Testis (tissue), 2 donors: ENCODE data around the gene NFIB.

ENCODE experiments used
- POLR2A ChIP-seq: fragments of 450-650 bp; IDR thresholded peaks from one replicate; pipeline ENCODE4 v1.6.1; 2017; ENCODE audit warnings: antibody characterized with exemption, mild to moderate bottlenecking, moderate library complexity
- TF ChIP-seq, protein P1 (sequence below), 3 experiments: fragments of 450-650 bp in 2 of 3; fragments of 200-600 bp in 1 of 3; sonication (generic) in 1 of 3; IDR thresholded peaks; one replicate each; pipeline ENCODE4 v1.5.1; 2016 to 2019; ENCODE audit warnings: antibody characterized with exemption in 3 of 3, mild to moderate bottlenecking in 2 of 3, moderate library complexity in 1 of 3

DNA sequence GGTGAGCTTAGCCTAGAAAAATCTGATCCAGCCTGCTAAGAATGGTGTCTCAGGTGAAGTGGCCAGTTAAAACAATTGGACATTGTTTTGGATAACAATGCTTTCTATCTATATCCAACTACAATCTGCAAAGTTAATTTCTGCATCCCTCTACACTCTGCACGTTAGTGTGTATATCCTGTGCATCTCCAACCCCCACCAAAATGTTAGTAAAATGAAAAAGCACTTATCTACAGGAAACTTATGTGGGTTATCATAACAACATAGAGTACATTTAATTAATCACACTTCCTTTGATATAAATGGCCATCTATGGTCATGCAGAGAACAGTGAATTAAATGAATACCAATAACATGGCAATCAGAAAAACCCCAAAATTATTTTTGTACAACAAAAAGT lies 158.7 kb downstream of the NFIB start:
- no peak for TF ChIP-seq POLR2A
- TF ChIP-seq, protein P1, sequence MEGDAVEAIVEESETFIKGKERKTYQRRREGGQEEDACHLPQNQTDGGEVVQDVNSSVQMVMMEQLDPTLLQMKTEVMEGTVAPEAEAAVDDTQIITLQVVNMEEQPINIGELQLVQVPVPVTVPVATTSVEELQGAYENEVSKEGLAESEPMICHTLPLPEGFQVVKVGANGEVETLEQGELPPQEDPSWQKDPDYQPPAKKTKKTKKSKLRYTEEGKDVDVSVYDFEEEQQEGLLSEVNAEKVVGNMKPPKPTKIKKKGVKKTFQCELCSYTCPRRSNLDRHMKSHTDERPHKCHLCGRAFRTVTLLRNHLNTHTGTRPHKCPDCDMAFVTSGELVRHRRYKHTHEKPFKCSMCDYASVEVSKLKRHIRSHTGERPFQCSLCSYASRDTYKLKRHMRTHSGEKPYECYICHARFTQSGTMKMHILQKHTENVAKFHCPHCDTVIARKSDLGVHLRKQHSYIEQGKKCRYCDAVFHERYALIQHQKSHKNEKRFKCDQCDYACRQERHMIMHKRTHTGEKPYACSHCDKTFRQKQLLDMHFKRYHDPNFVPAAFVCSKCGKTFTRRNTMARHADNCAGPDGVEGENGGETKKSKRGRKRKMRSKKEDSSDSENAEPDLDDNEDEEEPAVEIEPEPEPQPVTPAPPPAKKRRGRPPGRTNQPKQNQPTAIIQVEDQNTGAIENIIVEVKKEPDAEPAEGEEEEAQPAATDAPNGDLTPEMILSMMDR (IDR thresholded peaks at IDR 0.05), result no peak
